K562 (cell line): ENCODE measurements around the gene PRICKLE3. TPM values are rescaled to one million over a fixed set of nuclear protein-coding genes. Genes with fewer than 3 reads are reported as not detected.

Source experiments
- CREB3L1 ChIP-seq: fragments of 450-650 bp; IDR thresholded peaks from 2 replicates; pipeline ENCODE4 v1.6.1; 2014; ENCODE audit warnings: low read depth, mild to moderate bottlenecking, moderate library complexity, borderline replicate concordance
- ETS1 ChIP-seq: conservative IDR thresholded peaks from 2 replicates; pipeline ENCODE4 v1.6.1; 2011; ENCODE audit warnings: low read depth, mild to moderate bottlenecking, low read length; ENCODE audit not compliant: control insufficient read depth
- FOXJ3 ChIP-seq: sonication (generic); formaldehyde crosslinking; IDR thresholded peaks from 2 replicates; pipeline ENCODE4 v1.4.0; 2020; ENCODE audit warnings: mild to moderate bottlenecking, missing genetic modification reagents
- KDM4B ChIP-seq, 2 experiments: fragments of 450-650 bp in 1 of 2; sonication (generic) in 1 of 2; IDR thresholded peaks; 2 replicates each; pipeline ENCODE4 v1.6.1; 2016 to 2017; ENCODE audit warnings: borderline replicate concordance in 2 of 2, antibody characterized with exemption in 1 of 2, low read depth in 1 of 2, mild to moderate bottlenecking in 1 of 2
- MYBL2 ChIP-seq, 2 experiments: fragments of 450-650 bp in 1 of 2; sonication (generic) in 1 of 2; formaldehyde crosslinking in 1 of 2; IDR thresholded peaks; 2 replicates each; pipeline versions ENCODE4 v1.6.1 to v1.8.1; 2017 to 2022; ENCODE audit warnings: borderline replicate concordance in 1 of 2, inconsistent platforms in 1 of 2, low read depth in 1 of 2, mild to moderate bottlenecking in 1 of 2, missing genetic modification reagents in 1 of 2, moderate library complexity in 1 of 2
- NFRKB ChIP-seq: fragments of 450-650 bp; IDR thresholded peaks from 2 replicates; pipeline ENCODE4 v1.6.1; 2016; ENCODE audit warnings: low read depth
- NR3C1 ChIP-seq: sonication (generic); formaldehyde crosslinking; IDR thresholded peaks from 2 replicates; pipeline ENCODE4 v1.8.1; 2022; ENCODE audit warnings: missing genetic modification reagents
- RBM17 ChIP-seq: fragments of 200-400 bp; formaldehyde crosslinking; IDR thresholded peaks from 2 replicates; pipeline ENCODE4 v1.6.1; 2017; ENCODE audit warnings: low read depth, mild to moderate bottlenecking, low read length, borderline replicate concordance
- SP1 ChIP-seq: sonication (generic); formaldehyde crosslinking; IDR thresholded peaks from 2 replicates; pipeline ENCODE4 v1.8.1; 2022; ENCODE audit warnings: mild to moderate bottlenecking, missing genetic modification reagents
- SREBF2 ChIP-seq: sonication (generic); formaldehyde crosslinking; IDR thresholded peaks from 2 replicates; pipeline ENCODE4 v1.4.0; 2020; ENCODE audit warnings: mild to moderate bottlenecking, missing genetic modification reagents
- TARDBP ChIP-seq: fragments of 450-650 bp; IDR thresholded peaks from 2 replicates; pipeline ENCODE4 v1.6.1; 2016
- TEAD4 ChIP-seq, 2 experiments: sonication (generic) in 1 of 2; formaldehyde crosslinking in 1 of 2; IDR thresholded peaks; 2 replicates each; pipeline versions ENCODE4 v1.6.1 to v1.8.0; 2012 to 2022; ENCODE audit warnings: borderline replicate concordance in 1 of 2, inconsistent platforms in 1 of 2, low read length in 1 of 2, mild to moderate bottlenecking in 1 of 2, missing genetic modification reagents in 1 of 2
- ZBTB9 ChIP-seq: fragments of 450-650 bp; formaldehyde crosslinking; IDR thresholded peaks from 2 replicates; pipeline ENCODE4 v1.4.0; 2020; ENCODE audit warnings: mild to moderate bottlenecking, moderate library complexity
- ZNF224 ChIP-seq: sonication (generic); formaldehyde crosslinking; IDR thresholded peaks from 2 replicates; pipeline ENCODE4 v1.8.0; 2022; ENCODE audit warnings: mild to moderate bottlenecking, missing genetic modification reagents
- ZNF239 ChIP-seq: fragments of 250-450 bp; sonication (Bioruptor Pico); IDR thresholded peaks from 2 replicates; pipeline ENCODE4 v1.4.0; 2020; ENCODE audit warnings: mild to moderate bottlenecking
- ZNF347 ChIP-seq: fragments of 450-650 bp; formaldehyde crosslinking; IDR thresholded peaks from 2 replicates; pipeline ENCODE4 v1.4.0; 2020; ENCODE audit warnings: low read depth, mild to moderate bottlenecking, moderate library complexity
- ZNF764 ChIP-seq: fragments of 250-450 bp; sonication (Bioruptor Pico); IDR thresholded peaks from 2 replicates; pipeline ENCODE4 v1.4.0; 2020; ENCODE audit warnings: low read depth, mild to moderate bottlenecking, moderate library complexity
- polyA plus RNA-seq, 8 experiments: library from polyadenylated mRNA; depleted of rRNA in 4 of 8; stranded (reverse) in 5 of 8; unstranded in 3 of 8; fragments of >200 nt; fragmentation: Nextera tagmentation in 2 of 8; fragmentation: Illumina TruSeq in 1 of 8; extraction: Ambion mirVana in 2 of 8; extraction: Trizol in 1 of 8; gene quantifications; 2 replicates each; pipeline versions ENCODE4 v1.2.1 to v1.2.3, GENCODE V29; 2011 to 2014; ENCODE audit warnings: inconsistent platforms in 1 of 8, missing spikeins in 1 of 8
- total RNA-seq, 7 experiments: library from RNA; depleted of rRNA in 6 of 7; stranded (reverse); fragments of >200 nt in 6 of 7; fragmentation: Illumina TruSeq in 2 of 7; extraction: Trizol in 2 of 7; gene quantifications; 2 replicates each; pipeline versions ENCODE4 v1.2.1 to v1.2.3, GENCODE V29; 2011 to 2021; ENCODE audit warnings: low replicate concordance in 1 of 7
- TF ChIP-seq, protein P1 (sequence below): fragments of 250-450 bp; sonication (Bioruptor Pico); IDR thresholded peaks from 2 replicates; pipeline ENCODE4 v1.8.0; 2021; ENCODE audit warnings: mild to moderate bottlenecking, moderate library complexity

The PRICKLE3 gene
- total and polyA plus RNA-seq, 9 of the 15 experiments (the other 6 are each of a cell fraction or from before 2014, with no cell fraction given) = 1.1 to 44.3 (median 14.0) TPM

- TF ChIP-seq, protein P1, sequence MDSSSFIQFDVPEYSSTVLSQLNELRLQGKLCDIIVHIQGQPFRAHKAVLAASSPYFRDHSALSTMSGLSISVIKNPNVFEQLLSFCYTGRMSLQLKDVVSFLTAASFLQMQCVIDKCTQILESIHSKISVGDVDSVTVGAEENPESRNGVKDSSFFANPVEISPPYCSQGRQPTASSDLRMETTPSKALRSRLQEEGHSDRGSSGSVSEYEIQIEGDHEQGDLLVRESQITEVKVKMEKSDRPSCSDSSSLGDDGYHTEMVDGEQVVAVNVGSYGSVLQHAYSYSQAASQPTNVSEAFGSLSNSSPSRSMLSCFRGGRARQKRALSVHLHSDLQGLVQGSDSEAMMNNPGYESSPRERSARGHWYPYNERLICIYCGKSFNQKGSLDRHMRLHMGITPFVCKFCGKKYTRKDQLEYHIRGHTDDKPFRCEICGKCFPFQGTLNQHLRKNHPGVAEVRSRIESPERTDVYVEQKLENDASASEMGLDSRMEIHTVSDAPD (CRISPR knock-in tag) = 0 out of 2 replicates have a peak, but pooled peaks have one; percentile 38
- TF ChIP-seq SP1 (CRISPR knock-in tag) = peak; percentile 74; the same call in 1 of the 2 replicates
- peak; percentile 37; the same call in 1 of the 2 replicates for TF ChIP-seq ZBTB9 (CRISPR knock-in tag)
- TF ChIP-seq ZNF347 = no peak
- peak; percentile 86; the same call in 1 of the 2 replicates for TF ChIP-seq ZNF224 (CRISPR knock-in tag)
- no peak for TF ChIP-seq MYBL2 (IDR thresholded peaks at IDR 0.05; ENCODE audit: low read depth)
- TF ChIP-seq MYBL2 (CRISPR knock-in tag; IDR thresholded peaks at IDR 0.05; ENCODE audit: borderline replicate concordance) = no peak
- TF ChIP-seq ZNF764 (CRISPR knock-in tag) = no peak
- no peak for TF ChIP-seq TEAD4 (IDR thresholded peaks at IDR 0.05; ENCODE audit: low read length)
- TF ChIP-seq TEAD4 (CRISPR knock-in tag; IDR thresholded peaks at IDR 0.05; ENCODE audit: borderline replicate concordance) = peak; percentile 76; the same call in 1 of the 2 replicates
- TF ChIP-seq SREBF2 (CRISPR knock-in tag) = no peak
- TF ChIP-seq TARDBP = no peak
- no peak for TF ChIP-seq FOXJ3 (CRISPR knock-in tag)
- peak; percentile 88 for TF ChIP-seq NR3C1 (CRISPR knock-in tag)
- no peak for TF ChIP-seq ZNF239 (CRISPR knock-in tag)
- peak; percentile 41; the same call in 1 of the 2 replicates for TF ChIP-seq CREB3L1
- 0 out of 2 replicates have a peak, but pooled peaks have one; percentile 27 for TF ChIP-seq ETS1
- TF ChIP-seq NFRKB = 0 out of 2 replicates have a peak, but pooled peaks have one; percentile 9
- no peak for TF ChIP-seq RBM17
- no peak; a peak in 1 of 4 replicates for TF ChIP-seq KDM4B (IDR thresholded peaks at IDR 0.05; ENCODE audit: borderline replicate concordance in 2 of 2, low read depth in 1 of 2)
These were observed 30.0 kb downstream of the PRICKLE3 start (continued) for GRCh38 chrX:49155900-49156837.
